K562 (cell line): Measurements from ENCODE around the gene SLC6A7. TPM values are rescaled to one million over a fixed set of nuclear protein-coding genes. Genes with fewer than 3 reads are reported as not detected.

Experiments
- ATAC-seq: fragments of 200-7000 bp; cut with Tn5 transposase; 3 replicates; pipeline ENCODE4 v1.9.1; 2020; ENCODE audit warnings: moderate library complexity
- BruUV-seq: library from RNA; stranded (reverse); fragments of 400-500 nt; replicated peaks from 2 replicates; lab custom pipeline; 2021; lab: Mats Ljungman, UMichigan
- CTCF ChIA-PET: fragments of 300-600 bp; formaldehyde crosslinking; extraction: SDS; loops from one replicate; lab custom pipeline; 2021; ENCODE audit warnings: low intra/inter-chr PET ratio; lab: Yijun Ruan, JAX
- POLR2A ChIA-PET: fragments of 300-600, 350-650 bp; sonication (Branson Sonifier 250); formaldehyde crosslinking; extraction: SDS; loops from one replicate; lab custom pipeline; 2021; ENCODE audit warnings: antibody characterized with exemption, inconsistent platforms; lab: Yijun Ruan, JAX
- DNase-seq, 4 experiments: peaks; one replicate each; pipeline versions ENCODE4 v3.0.0 to v3.0.0-alpha.2; 2011 to 2018; ENCODE audit warnings: low spot score in 3 of 4, mixed read lengths in 3 of 4; ENCODE audit errors: extremely low read depth in 1 of 4
- FAIRE-seq: peaks from 2 replicates; lab custom pipeline; 2011; peaks lifted over from hg19 to GRCh38; lab: Jason Lieb, UNC
- H2AFZ ChIP-seq: 2 replicates; pipeline ENCODE4 v1.6.0; 2011; ENCODE audit warnings: low read depth, low read length, control low read depth, inconsistent platforms
- H3K27ac ChIP-seq: fragments of 200-600 bp; 3 replicates; pipeline ENCODE4 v1.8.0; 2011; ENCODE audit warnings: low read depth, mild to moderate bottlenecking, control low read depth, inconsistent platforms, low read length, moderate library complexity, mixed read lengths; ENCODE audit errors: extremely low read depth
- H3K27me3 ChIP-seq, 2 experiments: fragments of 300-600 bp in 1 of 2; 2 replicates in 1 of 2; 3 replicates in 1 of 2; pipeline versions ENCODE4 v1.6.0 to v1.8.0; 2011; ENCODE audit warnings: inconsistent platforms in 2 of 2, low read length in 2 of 2, mild to moderate bottlenecking in 1 of 2, mixed read lengths in 1 of 2, moderate library complexity in 1 of 2; ENCODE audit not compliant: control insufficient read depth in 2 of 2, insufficient read depth in 2 of 2
- H3K36me3 ChIP-seq: fragments of 300-600 bp; 3 replicates; pipeline ENCODE4 v1.8.0; 2011; ENCODE audit warnings: mild to moderate bottlenecking, low read length, inconsistent platforms; ENCODE audit not compliant: control insufficient read depth, insufficient read depth
- H3K4me1 ChIP-seq, 2 experiments: fragments of 200-600 bp in 1 of 2; replicated peaks in 1 of 2; 2 replicates in 1 of 2; 3 replicates in 1 of 2; pipeline versions ENCODE4 v1.5.1 to v1.8.0; 2011; ENCODE audit warnings: inconsistent platforms in 2 of 2, low read length in 2 of 2, mild to moderate bottlenecking in 1 of 2, mixed read lengths in 1 of 2, moderate library complexity in 1 of 2; ENCODE audit not compliant: control insufficient read depth in 2 of 2, insufficient read depth in 2 of 2
- H3K4me2 ChIP-seq: 2 replicates; pipeline ENCODE4 v1.6.1; 2011; ENCODE audit warnings: low read length, control low read depth, inconsistent platforms, mixed read lengths; ENCODE audit not compliant: insufficient read depth
- H3K4me3 ChIP-seq: fragments of 200-600 bp; sonication (generic), shearing (Covaris generic); 2 replicates; pipeline ENCODE4 v1.5.1; 2016; ENCODE audit warnings: control low read depth, inconsistent platforms
- H3K79me2 ChIP-seq: fragments of 200-600 bp; 3 replicates; pipeline ENCODE4 v1.8.0; 2011; ENCODE audit warnings: low read length, inconsistent platforms; ENCODE audit not compliant: control insufficient read depth, insufficient read depth
- H3K9ac ChIP-seq, 2 experiments: 2 replicates each; pipeline versions ENCODE4 v1.6.0 to v1.6.1; 2011; ENCODE audit warnings: low read depth in 2 of 2, low read length in 2 of 2, control low read depth in 1 of 2, inconsistent platforms in 1 of 2, mild to moderate bottlenecking in 1 of 2, mixed read lengths in 1 of 2; ENCODE audit not compliant: insufficient read depth in 1 of 2
- H3K9me1 ChIP-seq: one replicate; pipeline ENCODE4 v1.6.0; 2011; ENCODE audit warnings: inconsistent platforms, mild to moderate bottlenecking, low read length, moderate library complexity; ENCODE audit not compliant: control insufficient read depth, insufficient read depth
- H3K9me3 ChIP-seq: replicated peaks from 2 replicates; pipeline ENCODE4 v1.5.1; 2011; ENCODE audit warnings: low read depth, low read length, inconsistent platforms; ENCODE audit not compliant: control insufficient read depth, insufficient read depth
- H4K20me1 ChIP-seq: replicated peaks from 2 replicates; pipeline ENCODE4 v1.6.1; 2011; ENCODE audit warnings: low read length, inconsistent platforms, mixed read lengths; ENCODE audit not compliant: control insufficient read depth, insufficient read depth
- ASH1L ChIP-seq: fragments of 450-650 bp; IDR thresholded peaks from 2 replicates; pipeline ENCODE4 v1.6.1; 2018; ENCODE audit warnings: borderline replicate concordance, mild to moderate bottlenecking, low read depth; ENCODE audit not compliant: partially characterized antibody
- DMBX1 ChIP-seq: fragments of 250-450 bp; sonication (Bioruptor Pico); IDR thresholded peaks from 2 replicates; pipeline ENCODE4 v1.8.0; 2022; ENCODE audit warnings: inconsistent platforms, mild to moderate bottlenecking, moderate library complexity, borderline replicate concordance
- FOXK1 ChIP-seq: sonication (generic); formaldehyde crosslinking; IDR thresholded peaks from 2 replicates; pipeline ENCODE4 v1.8.0; 2022; ENCODE audit warnings: missing genetic modification reagents, mild to moderate bottlenecking, borderline replicate concordance
- IFI16 ChIP-seq: fragments of 250-450 bp; sonication (Bioruptor Pico); IDR thresholded peaks from 2 replicates; pipeline ENCODE4 v2.1.2; 2022; ENCODE audit warnings: mild to moderate bottlenecking, inconsistent platforms
- KHSRP ChIP-seq: fragments of 450-650 bp; IDR thresholded peaks from 2 replicates; pipeline ENCODE4 v1.6.1; 2017
- MEF2D ChIP-seq: conservative IDR thresholded peaks from 2 replicates; pipeline ENCODE4 v1.6.1; 2016; ENCODE audit warnings: low read depth, missing genetic modification characterization, missing compliant biosample characterization
- RNF219 ChIP-seq: fragments of 250-450 bp; sonication (Bioruptor Pico); IDR thresholded peaks from 2 replicates; pipeline ENCODE4 v1.5.0; 2022; ENCODE audit warnings: mild to moderate bottlenecking
- THAP12 ChIP-seq: fragments of 250-450 bp; sonication (Bioruptor Pico); IDR thresholded peaks from 2 replicates; pipeline ENCODE4 v1.9.0; 2021; ENCODE audit warnings: mild to moderate bottlenecking, inconsistent platforms
- ZC3H11A ChIP-seq: IDR thresholded peaks from 2 replicates; pipeline ENCODE4 v1.6.1; 2012; ENCODE audit warnings: low read depth, low read length, improper control_type of control experiment
- ZNF717 ChIP-seq: fragments of 250-450 bp; sonication (Bioruptor Pico); IDR thresholded peaks from 2 replicates; pipeline ENCODE4 v1.5.0; 2021
- WGBS: fragments of 100-300 bp; shearing (Covaris generic); methylation state at CpG from one replicate; pipeline ENCODE4 v1.1.6; 2016; ENCODE audit warnings: low coverage, mixed read lengths; ENCODE audit not compliant: insufficient coverage; ENCODE audit errors: missing lambda C conversion rate; 5-methylcytosine and 5-hydroxymethylcytosine counted together
- in situ Hi-C: fragments of 300-500 bp; cut with MboI; formaldehyde crosslinking; loops from 4 replicates; pipeline ENCODE4 v1.15.0; 2018; ENCODE audit warnings: inconsistent platforms, mixed read lengths
- intact Hi-C: fragments of 100-400 bp; cut with micrococcal nuclease; formaldehyde crosslinking; loops from 2 replicates; pipeline ENCODE4 v1.14.2; 2022
- polyA plus RNA-seq, 8 experiments: library from polyadenylated mRNA; depleted of rRNA in 4 of 8; stranded (reverse) in 5 of 8; unstranded in 3 of 8; fragments of >200 nt; fragmentation: Nextera tagmentation in 2 of 8; fragmentation: Illumina TruSeq in 1 of 8; extraction: Ambion mirVana in 2 of 8; extraction: Trizol in 1 of 8; gene quantifications; 2 replicates each; pipeline versions ENCODE4 v1.2.1 to v1.2.3, GENCODE V29; 2011 to 2014; ENCODE audit warnings: inconsistent platforms in 1 of 8, missing spikeins in 1 of 8
- total RNA-seq, 7 experiments: library from RNA; depleted of rRNA in 6 of 7; stranded (reverse); fragments of >200 nt in 6 of 7; fragmentation: Illumina TruSeq in 2 of 7; extraction: Trizol in 2 of 7; gene quantifications; 2 replicates each; pipeline versions ENCODE4 v1.2.1 to v1.2.3, GENCODE V29; 2011 to 2021; ENCODE audit warnings: low replicate concordance in 1 of 7
- TF ChIP-seq, protein P1 (sequence below): fragments of 450-650 bp; IDR thresholded peaks from 2 replicates; pipeline ENCODE4 v1.6.1; 2014; ENCODE audit warnings: low read depth, mild to moderate bottlenecking, moderate library complexity, borderline replicate concordance

Gene SLC6A7
- total and polyA plus RNA-seq, 9 of the 15 experiments (the other 6 are each of a cell fraction or from before 2014, with no cell fraction given) = not detected

GRCh38 chr5:150243590-150243989 is 53.7 kb downstream of the SLC6A7 start (continued):
- TF ChIP-seq FOXK1 (CRISPR knock-in tag) = no peak
- TF ChIP-seq ZNF717 (CRISPR knock-in tag) = no peak

- no peaks in the 10 kb centered on the region for H4K20me1 ChIP-seq
- in situ Hi-C loops (no loop called here), intact Hi-C loops (no loop called here)
- H3K9me1 ChIP-seq = no peaks in the 10 kb centered on the region
- no peak overlapping the region for H3K4me3 ChIP-seq
- no peaks in the 10 kb centered on the region for H3K79me2 ChIP-seq
- ChIA-PET POLR2A (no interaction called here), CTCF (no interaction called here)
- peaks cover 21 to 23% of the 10 kb centered on the region in 2 experiments for H3K4me1 ChIP-seq
- DNase-seq = no peak
- no peak overlapping the region for H3K27ac ChIP-seq
- no peak for FAIRE-seq
- H3K36me3 ChIP-seq = no peaks in the 10 kb centered on the region
- no peak for TF ChIP-seq DMBX1 (CRISPR knock-in tag)
- TF ChIP-seq ASH1L = no peak
- TF ChIP-seq RNF219 (CRISPR knock-in tag) = no peak
- no peak for TF ChIP-seq ZC3H11A
- TF ChIP-seq, protein P1, sequence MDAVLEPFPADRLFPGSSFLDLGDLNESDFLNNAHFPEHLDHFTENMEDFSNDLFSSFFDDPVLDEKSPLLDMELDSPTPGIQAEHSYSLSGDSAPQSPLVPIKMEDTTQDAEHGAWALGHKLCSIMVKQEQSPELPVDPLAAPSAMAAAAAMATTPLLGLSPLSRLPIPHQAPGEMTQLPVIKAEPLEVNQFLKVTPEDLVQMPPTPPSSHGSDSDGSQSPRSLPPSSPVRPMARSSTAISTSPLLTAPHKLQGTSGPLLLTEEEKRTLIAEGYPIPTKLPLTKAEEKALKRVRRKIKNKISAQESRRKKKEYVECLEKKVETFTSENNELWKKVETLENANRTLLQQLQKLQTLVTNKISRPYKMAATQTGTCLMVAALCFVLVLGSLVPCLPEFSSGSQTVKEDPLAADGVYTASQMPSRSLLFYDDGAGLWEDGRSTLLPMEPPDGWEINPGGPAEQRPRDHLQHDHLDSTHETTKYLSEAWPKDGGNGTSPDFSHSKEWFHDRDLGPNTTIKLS = no peak
- TF ChIP-seq KHSRP = no peak
- TF ChIP-seq MEF2D (tag) = no peak
- TF ChIP-seq IFI16 = no peak
- no peak for TF ChIP-seq THAP12 (CRISPR knock-in tag)
- ATAC-seq = no peak
- no TSS peak for BruUV-seq
- H2AFZ ChIP-seq = no peak overlapping the region
- H3K4me2 ChIP-seq = no peak overlapping the region
- 13% methylated on average over 7 of the region's 7 CpGs for WGBS
- H3K9ac ChIP-seq = no peak overlapping the region
- no peaks in the 10 kb centered on the region for H3K9me3 ChIP-seq
- peaks cover 15 to 40% of the 10 kb centered on the region in 2 experiments; a peak in 4 of 5 replicates for H3K27me3 ChIP-seq
Observed at GRCh38 chr5:150244209-150244608, 54.3 kb downstream of the SLC6A7 start.
